NCI-H2227 (cell line): Measurements from ENCODE around the gene ADH1C.

Source experiments
- DNase-seq: peaks from one replicate; lab custom pipeline; 2025; ENCODE audit not compliant: unreplicated experiment; lab: John Stamatoyannopoulos, UW

The ADH1C gene

GRCh38 chr4:99305638-99306400 lies 46.7 kb downstream of the ADH1C start:
- no peak for DNase-seq

GRCh38 chr4:99301376-99302164 lies 51.0 kb downstream of the ADH1C start:
- DNase-seq, result no peak

GRCh38 chr4:99300934-99301333 lies 51.6 kb downstream of the ADH1C start:
- DNase-seq, result no peak

- no peak for DNase-seq
These were observed 59.2 kb downstream of the ADH1C start for GRCh38 chr4:99293357-99293756.

- no peak for DNase-seq
These were observed 61.4 kb downstream of the ADH1C start, which contains the start of gene ADH1A for GRCh38 chr4:99290848-99291786. Gene ADH1A (minus strand): TSS chr4:99290985. CDS start chr4:99290914, 71 bp downstream.
